HG03565 (cell line): ENCODE data around the gene ECE2.

Experiments
- ATAC-seq: cut with Tn5 transposase; IDR thresholded peaks from one replicate; pipeline ENCODE4 v1.9.1; 2021; ENCODE audit warnings: mild to moderate bottlenecking, moderate library complexity; ENCODE audit not compliant: unreplicated experiment

ECE2 gene

DNA sequence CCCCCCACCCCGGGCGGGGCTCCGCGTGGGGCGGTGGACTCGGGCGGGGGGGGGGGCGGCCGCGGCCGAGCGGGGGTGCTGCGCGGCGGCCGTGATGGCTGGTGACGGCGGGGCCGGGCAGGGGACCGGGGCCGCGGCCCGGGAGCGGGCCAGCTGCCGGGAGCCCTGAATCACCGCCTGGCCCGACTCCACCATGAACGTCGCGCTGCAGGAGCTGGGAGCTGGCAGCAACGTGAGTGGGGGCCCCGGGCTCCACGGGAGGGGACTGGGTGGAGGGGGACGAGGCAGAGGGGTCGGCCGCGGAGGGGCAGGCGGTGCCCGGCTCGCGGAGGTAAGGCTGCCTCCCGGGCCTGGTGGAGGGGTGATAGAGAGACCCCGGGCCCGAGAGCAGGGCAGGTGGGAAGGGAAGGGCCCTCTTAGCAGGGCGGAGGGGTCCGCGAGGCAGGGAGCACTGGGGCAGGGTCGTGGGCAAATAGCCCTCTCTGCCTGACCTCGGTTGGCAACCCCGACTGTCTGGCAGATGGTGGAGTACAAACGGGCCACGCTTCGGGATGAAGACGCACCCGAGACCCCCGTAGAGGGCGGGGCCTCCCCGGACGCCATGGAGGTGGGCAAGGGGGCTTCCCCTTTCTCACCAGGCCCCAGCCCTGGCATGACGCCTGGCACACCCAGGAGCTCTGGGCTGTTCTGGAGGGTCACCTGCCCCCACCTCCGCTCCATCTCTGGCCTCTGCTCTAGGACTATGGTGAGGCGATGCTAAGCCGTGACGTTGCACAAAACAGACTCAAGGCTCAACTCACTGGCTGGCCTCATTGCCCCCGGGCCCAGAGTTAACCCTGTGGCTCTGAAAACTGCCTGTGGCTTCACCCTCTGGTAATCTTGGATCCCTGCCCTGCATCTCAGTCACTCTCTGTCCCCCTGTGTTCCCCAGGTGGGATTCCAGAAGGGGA is at the start of gene ECE2:
Gene ECE2, plus strand, starts transcription at position 62 of the 950 bp plus-strand sequence. Its CDS starts 132 bp downstream, at position 194.
- no peak for ATAC-seq

DNA sequence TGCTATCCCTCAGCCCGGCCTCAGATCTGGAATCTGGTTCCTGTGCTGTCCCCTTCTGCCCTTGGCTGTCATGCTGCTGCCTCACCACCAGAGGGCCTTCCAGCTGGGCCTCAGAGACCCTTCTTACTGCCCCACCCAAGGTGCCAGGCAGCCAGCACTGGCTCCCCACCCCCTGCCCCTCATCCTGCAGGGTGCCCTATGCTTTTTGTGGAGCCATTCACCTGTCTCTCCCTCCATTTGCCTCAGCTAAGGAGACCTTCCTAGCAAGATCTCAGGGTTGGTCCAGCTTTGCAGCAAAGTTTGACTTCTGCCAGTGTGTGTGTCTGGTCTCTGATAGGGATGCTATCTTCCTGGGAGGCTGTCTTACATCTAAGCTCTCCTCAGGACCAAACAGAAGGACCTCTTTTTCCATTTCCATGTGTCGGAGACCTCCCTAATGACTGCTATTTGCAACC is 48.3 kb upstream of the ECE2 start:
- ATAC-seq = no peak

DNA sequence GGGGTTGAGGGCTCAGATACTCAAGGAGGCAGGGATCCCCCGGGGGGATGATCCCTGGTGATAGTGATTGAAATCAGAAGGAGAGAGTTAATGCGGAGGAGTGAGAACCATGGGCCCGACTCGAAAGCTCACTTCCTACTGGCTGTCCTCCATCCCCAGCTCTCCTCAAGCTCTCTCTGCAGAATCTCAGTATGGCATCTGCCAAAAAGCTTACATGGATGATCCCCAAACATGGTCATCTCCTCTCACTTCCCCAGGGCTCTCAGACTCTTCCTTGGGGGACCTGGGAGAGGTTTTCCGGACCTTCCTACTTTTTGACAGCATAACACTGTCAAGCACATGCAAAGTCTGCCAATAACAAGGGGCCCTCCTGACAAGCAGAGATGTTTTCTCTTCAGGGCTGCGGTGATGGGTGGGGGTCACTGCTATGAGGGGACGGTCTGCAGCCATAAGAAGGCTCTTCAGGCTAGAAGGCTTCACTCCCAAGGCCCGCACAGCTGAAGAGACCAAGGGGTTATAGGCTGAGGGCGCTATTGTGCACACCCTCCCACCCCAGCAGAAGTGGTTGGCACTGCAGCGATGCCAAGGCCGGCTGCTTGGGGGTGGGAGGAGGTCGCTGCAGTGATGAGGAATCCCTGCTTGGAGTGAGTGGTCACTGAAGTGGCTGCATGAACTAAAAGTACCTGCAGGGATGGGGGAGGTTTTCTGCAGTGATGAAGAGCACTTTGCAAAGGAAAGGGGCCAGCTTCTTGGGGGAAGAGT is 47.3 kb upstream of the ECE2 start:
- ATAC-seq = no peak

DNA sequence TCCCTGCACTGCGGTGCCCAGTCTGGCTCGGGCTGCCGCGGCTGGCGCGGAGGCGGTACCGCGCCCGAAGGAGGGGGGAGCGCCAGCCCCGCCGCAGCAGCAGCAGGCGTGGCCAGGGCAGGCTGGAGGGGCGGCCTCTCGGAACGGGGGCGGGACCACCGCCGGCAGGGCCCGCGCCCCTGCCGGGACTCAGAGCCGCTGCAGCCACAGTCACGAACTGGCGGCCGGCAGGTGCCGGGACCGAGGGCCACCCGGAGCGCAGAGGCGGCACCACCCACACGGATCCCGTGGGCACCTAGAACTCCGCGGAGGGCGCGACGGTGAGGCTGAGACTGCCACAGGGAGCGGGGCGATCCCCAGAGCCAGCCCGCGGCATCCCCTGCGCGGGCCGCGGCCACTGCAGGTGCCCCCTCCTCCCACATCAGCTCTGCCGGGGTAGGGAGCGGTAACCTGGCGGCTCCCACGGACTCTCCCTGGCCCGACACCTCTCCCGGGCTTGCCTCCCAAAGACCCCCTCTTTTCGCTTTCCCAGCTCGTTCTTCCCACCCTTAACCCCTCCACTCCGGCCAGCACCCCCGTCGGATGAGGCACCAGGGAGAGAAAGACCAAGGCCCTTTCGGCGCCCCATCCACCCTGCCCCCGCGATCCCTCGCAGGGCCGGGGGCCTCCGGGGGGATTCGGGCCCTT is 46.3 kb upstream of the ECE2 start, which contains the start of gene VWA5B2:
Gene VWA5B2, plus strand, starts transcription at position 192 of the 687 bp plus-strand sequence. CDS start 944 bp downstream, outside the sequence.
- peak; percentile 66 for ATAC-seq

DNA sequence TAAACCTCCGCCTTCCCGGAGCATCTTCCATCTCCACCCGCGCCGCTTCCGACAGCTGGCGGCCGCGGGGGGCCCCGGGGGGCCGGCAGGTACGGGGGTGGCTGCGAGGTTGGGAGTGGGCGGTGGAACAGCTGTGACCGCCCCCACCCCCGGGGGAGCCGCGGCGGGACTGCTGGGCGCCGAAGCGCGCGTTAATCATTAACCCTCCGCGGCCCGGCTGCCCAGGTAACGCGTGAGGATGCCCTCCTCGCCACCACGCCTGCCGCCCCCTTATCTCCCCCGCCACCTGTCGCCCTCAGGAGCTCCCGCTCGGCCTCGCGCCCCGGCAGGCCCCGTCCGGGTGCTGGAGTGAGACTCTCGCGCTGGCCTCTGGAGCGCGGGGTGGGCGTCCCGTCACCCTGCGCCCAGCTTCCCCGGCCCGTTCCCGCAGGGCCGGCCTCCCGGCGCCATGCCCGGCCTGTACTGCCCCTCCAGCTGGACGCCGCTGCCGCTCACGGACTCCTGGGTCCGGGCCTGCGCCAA is 45.7 kb upstream of the ECE2 start:
- no peak for ATAC-seq

DNA sequence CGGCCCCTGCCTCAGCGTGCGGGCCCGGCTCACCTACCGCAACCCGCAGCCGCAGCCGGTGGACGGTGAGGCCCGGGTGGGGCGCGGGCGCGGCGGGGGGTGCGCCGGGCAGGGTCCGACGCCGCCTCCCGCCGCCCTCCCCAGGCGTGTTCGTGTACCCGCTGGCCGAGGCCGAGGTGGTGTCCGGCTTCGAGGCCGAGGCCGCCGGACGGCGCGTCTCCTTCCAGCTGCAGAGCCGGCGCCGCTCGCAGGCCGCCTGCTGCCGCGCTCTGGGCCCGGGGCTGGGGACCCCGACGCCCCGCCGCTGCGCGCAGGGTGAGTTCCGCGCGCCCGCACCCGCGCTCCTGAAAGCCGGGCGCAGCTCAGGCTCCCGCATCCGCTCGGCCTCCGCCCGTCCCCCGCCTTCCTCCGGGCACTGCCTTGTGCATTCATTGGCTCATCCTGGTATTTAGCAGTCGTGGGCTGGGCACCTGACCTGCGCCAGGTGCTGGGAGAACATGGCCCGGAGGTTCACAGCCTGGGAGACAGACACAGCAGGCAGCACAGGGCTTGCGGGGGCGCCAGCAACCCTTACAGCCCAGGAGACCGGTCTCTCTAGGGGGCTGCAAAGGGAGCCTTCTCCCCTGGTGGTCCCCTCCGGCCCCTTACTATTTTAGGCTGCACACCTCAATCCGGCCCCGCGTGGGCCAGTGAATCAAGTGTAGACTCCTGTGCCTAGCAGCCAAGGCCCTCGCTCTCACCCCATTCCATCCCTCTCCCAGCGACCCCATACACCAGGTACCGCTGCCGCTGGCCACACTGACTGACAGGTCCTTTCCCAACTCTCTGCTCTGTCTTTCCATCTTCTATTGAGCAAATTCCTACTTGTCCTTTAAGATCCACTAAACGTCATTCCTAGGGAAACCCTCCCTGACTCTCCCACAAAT is 45.0 kb upstream of the ECE2 start:
- ATAC-seq = no peak

DNA sequence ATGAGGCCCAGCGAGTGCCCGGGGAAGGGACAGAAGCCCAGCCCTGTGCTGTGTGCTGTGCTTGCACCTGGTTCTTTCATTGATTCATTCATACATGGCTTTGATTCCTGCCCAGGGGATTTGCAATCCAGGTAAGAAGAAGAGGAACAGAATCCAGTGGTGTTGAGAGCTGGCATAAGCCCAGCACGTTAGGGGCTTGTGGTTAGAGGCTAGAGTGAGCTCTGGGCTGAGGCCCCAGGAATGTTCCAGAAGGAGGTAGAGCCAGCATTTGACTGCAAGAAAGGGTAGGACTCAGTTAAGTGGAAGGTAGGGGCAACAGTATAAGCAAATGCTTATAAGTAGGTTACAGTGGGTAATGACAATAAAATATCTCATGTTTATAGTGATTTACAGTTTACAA is 44.2 kb upstream of the ECE2 start:
- ATAC-seq = no peak

DNA sequence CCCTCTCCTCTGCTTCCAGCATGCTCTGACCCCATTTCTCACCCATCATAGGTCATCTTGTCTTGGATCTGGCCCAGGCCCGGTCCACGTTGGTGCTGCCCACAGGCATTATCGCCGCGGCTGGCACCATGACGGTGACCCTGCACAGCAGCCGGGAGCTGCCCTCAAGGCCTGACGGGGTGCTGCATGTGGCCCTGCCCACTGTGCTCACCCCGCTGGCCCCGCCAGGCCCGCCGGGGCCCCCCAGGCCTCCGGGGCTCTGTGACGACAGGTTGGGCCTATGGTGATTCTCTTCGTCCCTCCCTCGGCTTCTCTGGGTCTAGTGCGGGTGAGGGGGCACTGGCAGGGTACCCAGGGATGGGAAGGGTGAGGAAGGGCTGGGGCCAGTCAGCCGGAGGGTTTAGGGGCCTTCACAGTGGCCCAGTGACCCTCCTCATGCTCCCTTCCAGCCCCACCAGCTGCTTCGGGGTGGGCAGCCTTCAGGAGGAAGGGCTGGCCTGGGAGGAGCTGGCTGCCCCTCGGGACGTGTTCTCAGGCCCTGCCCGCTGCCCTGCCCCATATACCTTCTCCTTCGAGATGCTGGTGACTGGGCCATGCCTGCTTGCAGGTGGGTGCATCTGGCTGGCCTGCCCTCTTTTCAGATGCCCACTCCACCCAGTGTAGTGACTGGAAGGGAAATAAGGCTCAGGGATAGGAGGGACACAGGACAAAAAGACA is 42.5 kb upstream of the ECE2 start:
- no peak for ATAC-seq

DNA sequence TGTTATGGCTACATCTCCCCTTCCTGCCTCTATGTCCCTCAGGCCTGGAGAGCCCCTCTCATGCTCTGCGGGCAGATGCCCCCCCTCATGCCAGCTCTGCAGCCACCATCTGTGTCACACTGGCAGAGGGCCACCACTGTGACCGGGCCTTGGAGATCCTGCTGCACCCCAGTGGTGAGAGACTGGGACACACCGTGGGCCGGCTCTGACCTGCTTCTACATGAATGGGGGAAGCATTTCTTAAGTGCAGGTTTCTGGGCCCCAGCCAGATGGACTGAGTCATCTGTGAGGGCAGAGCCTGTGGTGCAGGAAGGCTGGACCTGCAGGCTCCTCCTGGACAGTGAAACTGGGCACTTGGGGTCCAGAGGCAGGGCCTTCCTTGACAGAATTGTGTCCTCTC is 41.6 kb upstream of the ECE2 start:
- ATAC-seq = no peak

DNA sequence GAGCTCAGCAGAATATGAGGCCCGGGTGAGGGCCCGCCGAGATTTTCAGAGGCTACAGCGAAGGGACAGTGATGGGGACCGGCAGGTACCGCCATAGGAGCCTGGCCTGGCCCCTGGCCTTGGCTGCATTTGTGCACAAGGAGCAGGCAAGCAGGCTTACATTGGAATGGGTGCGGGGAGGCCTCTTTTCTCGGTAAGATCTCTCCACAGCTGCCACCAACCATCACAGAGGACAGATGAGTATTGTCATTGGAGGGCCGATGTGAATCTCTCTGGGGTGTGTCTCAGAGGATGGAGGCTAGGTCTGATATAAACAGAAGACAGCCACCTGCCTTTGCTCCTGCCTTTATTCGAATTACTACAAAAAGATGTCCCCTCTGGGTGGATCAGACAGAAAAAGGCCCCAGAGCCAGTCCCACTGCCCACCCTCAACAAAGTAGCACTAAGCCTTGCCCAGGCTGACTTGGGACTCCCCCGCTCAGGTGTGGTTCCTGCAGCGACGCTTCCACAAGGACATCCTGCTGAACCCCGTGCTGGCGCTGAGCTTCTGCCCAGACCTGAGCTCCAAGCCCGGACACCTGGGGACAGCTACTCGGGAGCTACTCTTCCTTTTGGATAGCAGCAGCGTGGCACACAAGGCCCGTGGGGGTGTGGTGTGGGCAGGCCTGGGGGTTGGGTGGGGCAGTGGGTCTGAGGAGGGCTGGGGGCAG is 41.0 kb upstream of the ECE2 start:
- ATAC-seq = no peak

DNA sequence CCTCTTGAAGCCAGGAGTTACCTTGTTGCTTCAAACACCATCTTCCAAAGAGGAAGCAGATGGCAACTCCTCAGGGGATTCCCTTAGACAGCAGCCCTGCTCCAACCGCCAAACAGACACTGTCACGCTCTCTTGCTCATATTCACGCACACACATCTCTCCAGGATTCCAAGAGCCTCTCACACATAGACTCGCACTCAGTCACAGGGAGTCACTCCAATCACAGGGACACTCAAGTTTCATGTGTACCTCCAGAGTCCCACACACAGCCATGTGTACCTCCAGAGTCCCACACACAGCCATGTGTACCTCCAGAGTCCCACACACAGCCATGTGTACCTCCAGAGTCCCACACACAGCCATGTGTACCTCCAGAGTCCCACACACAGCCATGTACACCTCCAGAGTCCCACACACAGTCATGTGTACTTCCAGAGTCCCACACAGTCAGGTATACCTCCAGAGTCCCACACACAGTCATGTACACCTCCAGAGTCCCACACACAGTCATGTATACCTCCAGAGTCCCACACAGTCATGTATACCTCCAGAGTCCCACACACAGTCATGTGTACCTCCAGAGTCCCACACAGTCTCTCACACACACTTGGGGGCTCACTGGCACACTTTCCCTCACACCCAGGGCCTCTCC is 40.3 kb upstream of the ECE2 start:
- ATAC-seq = no peak

DNA sequence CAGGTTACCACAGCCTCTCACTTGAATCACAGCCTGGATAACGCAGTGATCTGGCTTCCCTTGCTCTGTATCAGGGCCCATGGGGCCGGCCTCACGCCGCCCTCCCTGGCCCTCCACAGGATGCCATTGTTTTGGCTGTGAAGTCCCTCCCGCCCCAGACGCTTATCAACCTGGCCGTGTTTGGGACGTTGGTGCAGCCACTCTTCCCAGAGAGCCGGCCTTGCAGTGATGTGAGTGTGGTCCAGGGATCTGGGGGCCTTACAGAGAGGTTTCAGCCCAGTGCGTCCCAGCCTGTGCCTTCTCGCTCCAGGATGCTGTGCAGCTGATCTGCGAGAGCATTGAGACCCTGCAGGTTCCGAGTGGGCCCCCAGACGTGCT is 39.8 kb upstream of the ECE2 start:
- ATAC-seq = no peak

DNA sequence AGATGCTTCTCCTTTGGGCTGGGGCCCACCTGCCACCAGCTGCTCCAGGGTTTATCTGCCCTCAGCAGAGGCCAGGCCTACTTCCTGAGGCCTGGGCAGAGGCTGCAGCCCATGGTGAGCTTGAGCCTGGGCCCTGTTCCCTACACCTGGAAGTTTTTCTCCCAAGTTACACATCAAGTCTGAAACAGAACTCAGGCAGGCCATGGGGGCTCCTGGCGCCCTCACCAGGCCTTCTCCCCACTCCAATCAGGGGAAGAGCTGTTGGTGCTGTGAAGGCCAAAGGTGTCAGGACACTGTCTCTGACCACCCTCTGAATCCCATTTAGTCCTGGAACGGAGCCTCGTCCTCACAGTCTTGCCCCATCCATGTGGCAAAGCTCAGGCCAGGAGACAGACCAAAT is 39.2 kb upstream of the ECE2 start:
- ATAC-seq = no peak

DNA sequence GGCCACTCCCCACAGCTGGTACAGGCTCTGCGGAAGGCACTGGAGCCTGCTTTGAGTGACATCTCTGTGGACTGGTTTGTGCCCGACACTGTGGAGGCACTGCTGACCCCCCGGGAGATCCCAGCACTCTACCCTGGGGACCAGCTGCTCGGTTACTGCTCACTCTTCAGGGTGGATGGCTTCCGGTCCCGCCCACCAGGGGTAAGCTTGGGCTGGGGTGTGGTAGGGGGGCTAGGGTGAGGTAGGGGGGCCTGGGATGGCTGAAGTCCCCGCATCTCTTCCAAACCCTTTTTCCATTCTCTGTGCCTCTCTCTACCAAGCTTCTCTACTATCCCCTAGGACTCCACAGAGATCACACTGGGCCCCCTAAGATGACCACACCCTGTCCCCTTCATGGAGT is 38.6 kb upstream of the ECE2 start:
- ATAC-seq = no peak

DNA sequence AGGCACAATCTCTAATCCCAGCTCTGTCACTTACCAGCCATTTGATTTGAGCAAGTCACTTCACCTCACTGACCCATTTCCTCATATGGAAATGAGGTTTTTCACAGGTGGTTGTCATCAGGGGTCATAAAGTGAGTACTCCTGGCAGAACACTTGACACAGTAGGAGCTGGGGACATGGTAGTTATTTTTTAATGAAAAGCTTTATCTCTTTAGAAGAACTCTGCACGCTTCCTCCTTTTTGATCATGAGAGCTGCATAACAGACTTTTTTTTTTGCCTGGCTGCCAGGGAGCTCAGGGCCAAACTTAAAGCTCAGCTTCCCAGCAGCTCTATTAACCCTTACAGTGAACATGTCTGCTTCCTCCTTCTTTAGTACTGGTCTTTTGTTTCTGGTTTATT is 38.0 kb upstream of the ECE2 start:
- ATAC-seq = no peak

DNA sequence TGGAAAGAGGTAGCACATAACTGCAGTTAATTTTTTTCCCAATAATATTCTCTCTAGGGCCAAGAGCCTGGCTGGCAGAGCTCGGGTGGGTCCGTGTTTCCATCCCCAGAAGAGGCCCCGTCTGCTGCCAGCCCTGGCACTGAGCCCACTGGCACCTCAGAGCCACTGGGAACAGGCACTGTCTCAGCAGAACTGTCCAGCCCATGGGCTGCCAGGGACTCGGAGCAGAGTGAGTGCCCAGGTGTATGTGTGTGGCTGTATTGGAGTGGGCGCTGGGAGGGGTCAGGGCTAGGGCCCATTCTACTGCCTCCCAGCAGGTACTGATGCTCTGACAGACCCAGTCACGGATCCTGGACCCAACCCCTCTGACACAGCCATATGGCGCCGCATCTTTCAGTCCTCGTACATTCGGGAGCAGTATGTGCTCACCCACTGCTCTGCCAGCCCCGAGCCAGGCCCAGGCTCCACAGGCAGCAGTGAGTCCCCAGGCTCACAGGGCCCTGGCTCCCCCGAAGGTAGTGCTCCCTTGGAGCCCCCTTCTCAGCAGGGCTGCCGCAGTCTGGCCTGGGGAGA is 37.5 kb upstream of the ECE2 start:
- ATAC-seq = no peak

DNA sequence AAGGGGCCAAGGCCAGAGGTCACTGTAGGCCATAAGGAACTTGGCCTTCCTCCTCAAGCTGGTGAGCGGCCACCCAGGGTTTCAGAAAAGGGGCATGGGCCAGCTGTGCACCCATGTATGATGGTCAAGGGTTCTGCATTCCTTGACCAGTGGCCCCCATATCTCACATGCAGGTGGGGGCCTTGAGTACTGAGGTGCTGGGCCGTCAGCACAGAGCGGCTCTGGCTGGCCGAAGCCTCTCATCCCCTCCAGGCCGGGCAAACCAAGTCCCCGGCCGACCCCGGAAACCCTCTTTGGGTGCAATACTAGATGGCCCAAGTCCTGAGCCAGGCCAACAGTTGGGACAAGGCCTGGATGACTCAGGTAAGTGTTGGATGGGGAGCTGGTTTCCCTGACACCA is 36.6 kb upstream of the ECE2 start:
- ATAC-seq = no peak

DNA sequence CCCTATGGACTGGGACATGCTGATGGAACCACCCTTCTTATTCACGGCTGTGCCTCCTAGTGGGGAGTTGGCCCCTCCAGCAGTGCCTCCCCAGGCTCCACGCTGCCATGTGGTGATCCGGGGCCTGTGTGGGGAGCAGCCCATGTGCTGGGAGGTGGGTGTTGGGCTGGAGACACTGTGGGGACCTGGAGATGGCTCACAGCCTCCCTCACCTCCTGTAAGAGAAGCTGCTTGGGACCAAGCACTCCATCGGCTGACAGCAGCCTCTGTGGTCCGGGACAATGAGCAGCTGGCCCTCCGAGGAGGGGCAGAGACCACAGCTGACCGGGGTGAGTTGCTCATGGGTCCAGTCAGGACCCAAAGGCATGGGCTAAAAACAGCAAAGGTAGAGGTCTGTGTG is 36.1 kb upstream of the ECE2 start:
- no peak for ATAC-seq
